OCI-LY3 (cell line): ENCODE results near the gene RBFOX1.

Experiments used
- EZH2phosphoT487 ChIP-seq: fragments of 200-600 bp; shearing (Covaris generic); IDR thresholded peaks from 2 replicates; pipeline ENCODE4 v1.6.1; 2018; ENCODE audit warnings: antibody characterized with exemption, mixed run types, low read depth
- TF ChIP-seq, protein P1 (sequence below): fragments of 200-600, 300-600 bp; sonication (generic); IDR thresholded peaks from 2 replicates; pipeline ENCODE4 v1.5.1; 2014; ENCODE audit warnings: antibody characterized with exemption, low read length, low read depth

DNA sequence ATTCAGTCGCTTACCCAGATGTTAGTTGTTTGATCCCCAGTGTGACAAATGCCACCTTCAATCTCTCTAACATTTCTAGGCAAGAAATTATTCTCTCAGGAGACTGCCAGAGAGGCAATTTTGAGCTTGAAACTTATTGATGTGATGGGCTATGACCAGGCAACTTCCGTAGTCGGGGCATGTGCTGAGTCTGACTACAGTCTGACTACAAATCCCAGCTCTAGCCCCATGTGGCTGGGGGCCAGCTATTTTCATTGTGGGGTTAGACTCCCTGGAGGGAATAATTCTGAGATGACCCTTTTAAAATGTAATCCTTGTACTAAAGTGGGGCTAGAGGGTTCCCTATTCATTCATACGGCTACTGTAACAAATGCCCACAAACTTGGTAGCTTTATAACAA, 65.9 kb downstream of the RBFOX1 start:
- TF ChIP-seq, protein P1, sequence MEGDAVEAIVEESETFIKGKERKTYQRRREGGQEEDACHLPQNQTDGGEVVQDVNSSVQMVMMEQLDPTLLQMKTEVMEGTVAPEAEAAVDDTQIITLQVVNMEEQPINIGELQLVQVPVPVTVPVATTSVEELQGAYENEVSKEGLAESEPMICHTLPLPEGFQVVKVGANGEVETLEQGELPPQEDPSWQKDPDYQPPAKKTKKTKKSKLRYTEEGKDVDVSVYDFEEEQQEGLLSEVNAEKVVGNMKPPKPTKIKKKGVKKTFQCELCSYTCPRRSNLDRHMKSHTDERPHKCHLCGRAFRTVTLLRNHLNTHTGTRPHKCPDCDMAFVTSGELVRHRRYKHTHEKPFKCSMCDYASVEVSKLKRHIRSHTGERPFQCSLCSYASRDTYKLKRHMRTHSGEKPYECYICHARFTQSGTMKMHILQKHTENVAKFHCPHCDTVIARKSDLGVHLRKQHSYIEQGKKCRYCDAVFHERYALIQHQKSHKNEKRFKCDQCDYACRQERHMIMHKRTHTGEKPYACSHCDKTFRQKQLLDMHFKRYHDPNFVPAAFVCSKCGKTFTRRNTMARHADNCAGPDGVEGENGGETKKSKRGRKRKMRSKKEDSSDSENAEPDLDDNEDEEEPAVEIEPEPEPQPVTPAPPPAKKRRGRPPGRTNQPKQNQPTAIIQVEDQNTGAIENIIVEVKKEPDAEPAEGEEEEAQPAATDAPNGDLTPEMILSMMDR, result no peak
- TF ChIP-seq EZH2phosphoT487, result no peak
